ENCODE data around the gene GNAQ. TPM values are rescaled to one million over a fixed set of nuclear protein-coding genes. Genes with fewer than 3 reads are reported as not detected.

GNAQ gene
- total and polyA plus RNA-seq, 9 donors = 22.0 to 72.2 (median 53.1) TPM

DNA sequence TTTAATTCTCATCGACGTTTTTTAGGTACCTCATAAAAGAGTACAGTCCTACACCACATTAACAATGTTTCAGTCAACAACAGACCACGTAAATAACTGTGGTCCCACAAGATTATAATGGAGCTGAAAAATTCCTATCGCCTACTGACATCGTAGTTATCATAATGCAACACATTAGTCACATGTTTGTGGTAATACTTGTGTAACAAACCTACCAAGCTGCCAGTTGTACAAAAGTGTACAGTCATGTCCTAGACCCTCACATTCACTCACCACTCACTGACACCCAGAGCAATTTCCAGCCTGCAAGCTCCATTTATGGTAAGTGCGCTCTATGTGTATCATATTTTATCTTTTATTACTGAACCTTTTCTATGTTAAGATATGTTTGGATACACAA, 16.8 kb downstream of the GNAQ start:
- peaks cover 8% of the 10 kb centered on the region for H3K4me1 ChIP-seq (ENCODE audit: insufficient read depth)
- H3K36me3 ChIP-seq = no peaks in the 10 kb centered on the region
- no peak overlapping the region for H3K4me3 ChIP-seq
- no peaks in the 10 kb centered on the region for H3K9me3 ChIP-seq
- H3K27ac ChIP-seq = no peak overlapping the region
- DNase-seq = no peak
- TF ChIP-seq, protein P1, sequence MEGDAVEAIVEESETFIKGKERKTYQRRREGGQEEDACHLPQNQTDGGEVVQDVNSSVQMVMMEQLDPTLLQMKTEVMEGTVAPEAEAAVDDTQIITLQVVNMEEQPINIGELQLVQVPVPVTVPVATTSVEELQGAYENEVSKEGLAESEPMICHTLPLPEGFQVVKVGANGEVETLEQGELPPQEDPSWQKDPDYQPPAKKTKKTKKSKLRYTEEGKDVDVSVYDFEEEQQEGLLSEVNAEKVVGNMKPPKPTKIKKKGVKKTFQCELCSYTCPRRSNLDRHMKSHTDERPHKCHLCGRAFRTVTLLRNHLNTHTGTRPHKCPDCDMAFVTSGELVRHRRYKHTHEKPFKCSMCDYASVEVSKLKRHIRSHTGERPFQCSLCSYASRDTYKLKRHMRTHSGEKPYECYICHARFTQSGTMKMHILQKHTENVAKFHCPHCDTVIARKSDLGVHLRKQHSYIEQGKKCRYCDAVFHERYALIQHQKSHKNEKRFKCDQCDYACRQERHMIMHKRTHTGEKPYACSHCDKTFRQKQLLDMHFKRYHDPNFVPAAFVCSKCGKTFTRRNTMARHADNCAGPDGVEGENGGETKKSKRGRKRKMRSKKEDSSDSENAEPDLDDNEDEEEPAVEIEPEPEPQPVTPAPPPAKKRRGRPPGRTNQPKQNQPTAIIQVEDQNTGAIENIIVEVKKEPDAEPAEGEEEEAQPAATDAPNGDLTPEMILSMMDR (IDR thresholded peaks at IDR 0.05) = no peak
- TF ChIP-seq EP300 (IDR thresholded peaks at IDR 0.05) = no peak
- TF ChIP-seq POLR2A (IDR thresholded peaks at IDR 0.05) = no peak
- intact Hi-C loops (cut with DNase I) = no loop called here
- 90 to 91% (median 91%) methylated on average over 6 of the region's 6 CpGs for WGBS, 3 donors
- no peaks in the 10 kb centered on the region for H3K27me3 ChIP-seq

DNA sequence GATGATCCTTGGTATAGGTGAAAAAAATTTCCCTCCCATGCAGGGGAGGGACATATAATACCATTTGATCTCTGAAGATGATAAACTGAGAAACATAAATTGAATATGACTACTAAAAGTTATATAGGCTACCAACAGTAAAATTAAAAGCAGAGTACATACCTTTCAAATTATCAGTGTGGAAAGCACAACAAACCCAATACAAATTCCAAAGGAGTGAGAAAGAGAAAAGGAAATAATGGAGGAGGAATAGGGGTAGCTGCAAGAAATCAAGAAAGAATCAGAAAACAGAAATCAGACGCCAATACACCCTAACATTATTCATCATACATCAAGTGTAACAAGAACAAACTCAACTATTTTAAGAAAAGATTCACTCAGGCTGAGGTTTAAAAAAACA, 17.7 kb downstream of the GNAQ start:
- 83 to 90% (median 86%) methylated on average over 1 of the region's 1 CpG for WGBS, 3 donors
- no peak for TF ChIP-seq POLR2A (IDR thresholded peaks at IDR 0.05)
- TF ChIP-seq, protein P1 (IDR thresholded peaks at IDR 0.05) = no peak
- TF ChIP-seq EP300 (IDR thresholded peaks at IDR 0.05) = no peak
- no peaks in the 10 kb centered on the region for H3K36me3 ChIP-seq
- no peak overlapping the region for H3K27ac ChIP-seq
- H3K4me3 ChIP-seq = no peak overlapping the region
- H3K4me1 ChIP-seq (ENCODE audit: insufficient read depth) = peaks cover 8% of the 10 kb centered on the region
- H3K9me3 ChIP-seq = no peaks in the 10 kb centered on the region
- intact Hi-C loops (cut with DNase I) = no loop called here
- DNase-seq = no peak
- no peaks in the 10 kb centered on the region for H3K27me3 ChIP-seq

DNA sequence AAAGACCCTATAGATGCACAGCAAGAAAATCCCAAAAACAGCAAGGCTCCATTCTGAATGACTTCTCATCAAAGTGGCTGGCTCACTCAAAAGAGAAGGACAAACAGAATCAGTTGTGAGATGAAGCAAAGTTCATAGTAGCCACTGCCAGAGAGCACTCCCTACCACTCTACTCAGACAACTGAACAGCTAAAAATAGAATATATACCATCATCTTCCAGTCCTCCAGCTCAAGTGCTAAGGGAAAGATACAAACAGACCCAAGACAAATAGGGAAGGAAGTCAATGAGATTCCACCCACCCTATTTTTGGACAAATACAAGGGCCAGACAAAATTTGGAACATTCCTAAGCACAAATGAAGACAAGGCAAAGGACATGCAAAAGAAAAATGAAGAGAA, 20.6 kb downstream of the GNAQ start:
- no peak overlapping the region for H3K27ac ChIP-seq
- H3K27me3 ChIP-seq = no peaks in the 10 kb centered on the region
- TF ChIP-seq EP300 (IDR thresholded peaks at IDR 0.05) (no peak), POLR2A (IDR thresholded peaks at IDR 0.05) (no peak)
- TF ChIP-seq, protein P1 (IDR thresholded peaks at IDR 0.05) = no peak
- intact Hi-C loops (cut with DNase I) = no loop called here
- peaks cover 14% of the 10 kb centered on the region for H3K4me1 ChIP-seq (ENCODE audit: insufficient read depth)
- H3K4me3 ChIP-seq = no peak overlapping the region
- no peaks in the 10 kb centered on the region for H3K9me3 ChIP-seq
- DNase-seq = no peak
- H3K36me3 ChIP-seq = no peaks in the 10 kb centered on the region

DNA sequence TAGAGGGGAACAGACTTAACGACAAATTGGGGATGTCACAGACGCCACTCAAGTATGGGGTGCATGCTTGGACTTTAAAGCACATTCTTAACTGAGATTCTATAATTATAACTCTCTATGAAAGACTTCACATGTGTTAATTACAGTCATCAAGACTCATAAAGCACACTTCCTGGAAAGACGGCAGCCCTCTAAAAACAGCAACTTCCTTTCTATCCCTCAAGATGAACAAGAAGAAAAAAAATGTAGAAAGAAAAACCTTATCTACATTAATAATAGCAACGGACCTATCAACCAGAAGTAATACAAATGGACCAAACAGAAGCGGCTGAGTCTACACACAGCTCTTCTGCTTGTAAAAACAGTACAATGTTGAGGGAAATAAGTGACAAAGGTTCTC, 21.2 kb downstream of the GNAQ start:
- no peak for DNase-seq
- Histone ChIP-seq H3K4me3 (no peak overlapping the region), H3K27ac (no peak overlapping the region), H3K27me3 (no peaks in the 10 kb centered on the region), H3K9me3 (no peaks in the 10 kb centered on the region), H3K4me1 (ENCODE audit: insufficient read depth) (peaks cover 14% of the 10 kb centered on the region), H3K36me3 (no peaks in the 10 kb centered on the region)
- intact Hi-C loops (cut with DNase I) = no loop called here
- TF ChIP-seq POLR2A (IDR thresholded peaks at IDR 0.05) = no peak
- TF ChIP-seq, protein P1 (IDR thresholded peaks at IDR 0.05) = no peak
- no peak for TF ChIP-seq EP300 (IDR thresholded peaks at IDR 0.05)
- 69 to 75% (median 74%) methylated on average over 5 of the region's 5 CpGs for WGBS, 3 donors

DNA sequence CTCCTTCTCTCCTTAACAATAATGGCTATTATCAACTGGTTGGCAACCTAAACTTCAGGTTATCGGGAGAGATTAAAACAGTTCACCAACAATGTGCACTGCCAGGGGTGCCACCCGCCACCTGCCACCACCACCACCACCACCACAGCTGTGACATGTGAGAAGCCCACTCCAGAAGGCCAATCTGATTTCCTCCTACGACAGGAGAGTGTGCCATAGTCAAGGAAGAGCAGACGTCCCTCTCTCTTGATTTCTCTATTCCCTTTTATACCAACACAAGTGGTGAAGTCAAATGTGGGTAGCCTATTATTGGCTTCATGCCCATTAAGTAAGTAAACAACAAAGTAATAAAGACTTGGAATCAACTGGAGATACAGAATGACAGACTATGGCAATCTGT, 22.4 kb downstream of the GNAQ start:
- TF ChIP-seq EP300 (IDR thresholded peaks at IDR 0.05) (no peak), POLR2A (IDR thresholded peaks at IDR 0.05) (no peak)
- TF ChIP-seq, protein P1 (IDR thresholded peaks at IDR 0.05) = no peak

More for the DNA sequence above, 22.4 kb downstream of the GNAQ start:
- Histone ChIP-seq H3K36me3 (no peaks in the 10 kb centered on the region), H3K27ac (no peak overlapping the region), H3K4me3 (no peak overlapping the region), H3K27me3 (no peaks in the 10 kb centered on the region), H3K4me1 (ENCODE audit: insufficient read depth) (peaks cover 12% of the 10 kb centered on the region), H3K9me3 (no peaks in the 10 kb centered on the region)
- no peak for DNase-seq
- intact Hi-C loops (cut with DNase I) = no loop called here
- 93 to 94% (median 93%) methylated on average over 4 of the region's 4 CpGs for WGBS, 3 donors
